NCI-H2227 (cell line): ENCODE measurements around the gene SLC6A2.
"Not testable (repeated sequence)": the region's sequence is repeated elsewhere in the genome, so short reads cannot be mapped to it uniquely, and the experiment has no call there.

ENCODE experiments used
- DNase-seq: peaks from one replicate; lab custom pipeline; 2025; ENCODE audit not compliant: unreplicated experiment; lab: John Stamatoyannopoulos, UW

Gene SLC6A2

DNA sequence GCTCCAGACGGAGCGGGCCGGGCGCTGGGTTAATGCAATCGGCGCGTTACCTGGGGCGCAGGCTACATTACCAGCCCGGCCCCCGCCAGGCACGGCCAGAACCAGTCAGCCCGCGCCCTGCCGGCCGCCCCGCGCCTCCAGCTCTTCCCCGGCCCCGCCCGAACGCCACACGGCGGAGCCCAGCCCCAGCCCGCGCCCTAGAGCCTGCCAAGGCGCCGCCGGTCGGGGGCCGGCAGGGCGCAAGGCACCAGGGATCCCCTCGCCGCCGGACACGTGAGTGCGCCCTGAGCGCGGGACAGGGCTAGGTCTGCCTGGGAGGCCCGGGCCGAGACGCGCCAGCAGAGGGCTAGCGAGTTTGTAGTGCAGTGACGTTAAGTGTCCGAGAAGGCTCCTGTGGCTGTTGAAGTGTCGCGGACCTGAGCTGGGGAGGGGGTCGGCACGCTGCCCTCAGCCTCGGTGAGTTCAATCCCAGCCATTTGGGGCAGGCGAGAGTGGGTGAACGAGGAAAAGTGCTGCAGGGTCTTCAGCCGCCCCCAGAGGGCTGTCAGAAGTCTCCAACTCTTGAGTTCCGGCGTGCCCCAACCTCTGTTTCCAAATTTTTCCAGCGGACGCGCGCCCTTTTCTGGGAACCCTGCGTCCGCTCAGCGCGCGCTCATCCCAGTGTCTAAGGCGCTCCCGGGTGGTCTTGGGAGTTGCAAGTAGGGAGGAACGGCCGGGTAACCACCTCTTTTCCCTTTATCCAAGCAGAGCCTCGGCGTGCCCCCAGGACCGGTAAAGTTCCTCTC lies at the start of gene SLC6A2:
SLC6A2 (plus strand) TSS at position 92 of the 785 bp plus-strand sequence. CDS start 707 bp downstream, outside the sequence.
- no peak for DNase-seq

- no peak for DNase-seq
These were observed 42.0 kb upstream of the SLC6A2 start for GRCh38 chr16:55613613-55614335.

GRCh38 chr16:55615071-55615470 lies 40.7 kb upstream of the SLC6A2 start:
- DNase-seq: no peak

- DNase-seq: not testable (repeated sequence)
These were observed 40.1 kb upstream of the SLC6A2 start for GRCh38 chr16:55615670-55616069.

GRCh38 chr16:55621771-55622170 lies 34.0 kb upstream of the SLC6A2 start:
- DNase-seq: no peak

- no peak for DNase-seq
These were observed 33.5 kb upstream of the SLC6A2 start for GRCh38 chr16:55622272-55622671.

GRCh38 chr16:55622930-55623561 lies 32.7 kb upstream of the SLC6A2 start:
- DNase-seq: no peak

DNA sequence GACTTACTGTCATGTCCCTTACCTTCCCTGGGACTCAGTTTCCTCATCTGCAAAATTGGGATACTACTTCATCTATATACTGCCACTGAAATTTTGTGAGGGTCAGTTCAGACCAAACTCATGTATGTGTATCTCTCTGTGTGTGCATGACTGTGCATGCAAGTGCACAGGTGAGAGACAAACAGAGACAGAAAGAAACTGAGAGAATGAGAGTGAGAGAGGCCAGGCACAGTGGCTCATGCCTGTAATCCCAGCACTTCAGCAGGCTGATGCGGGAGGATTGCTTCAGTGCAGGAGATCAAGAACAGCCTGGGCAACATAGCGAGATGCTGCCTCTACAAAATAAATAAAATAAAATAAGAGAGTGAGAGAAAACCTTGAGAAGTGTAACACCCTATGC lies 32.1 kb upstream of the SLC6A2 start:
- no peak for DNase-seq

GRCh38 chr16:55624696-55625095 lies 31.1 kb upstream of the SLC6A2 start:
- no peak for DNase-seq

GRCh38 chr16:55625843-55626242 lies 29.9 kb upstream of the SLC6A2 start:
- DNase-seq: no peak

- DNase-seq: no peak
These were observed 27.4 kb upstream of the SLC6A2 start for GRCh38 chr16:55628306-55628968.

GRCh38 chr16:55630774-55631173 lies 25.0 kb upstream of the SLC6A2 start:
- no peak for DNase-seq

DNA sequence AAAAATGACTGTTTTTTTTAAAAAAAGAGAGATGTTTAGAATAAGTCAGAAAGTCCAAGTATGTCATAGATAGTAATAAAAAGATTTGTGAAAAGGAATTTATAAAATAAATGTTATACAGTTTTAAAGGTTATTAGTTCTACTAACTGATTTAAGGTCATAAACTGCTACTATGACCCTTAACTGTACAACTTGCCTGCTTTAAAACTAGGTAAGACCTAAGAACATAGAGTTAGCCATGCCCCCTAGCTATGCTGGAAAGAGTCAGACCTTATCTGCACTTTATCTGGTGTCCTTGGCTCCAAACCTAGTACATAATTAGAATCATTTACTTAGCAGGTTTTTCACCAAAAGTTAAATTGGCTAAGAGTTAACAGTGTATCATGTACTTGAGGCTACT lies 23.5 kb upstream of the SLC6A2 start:
- DNase-seq: no peak

GRCh38 chr16:55634193-55634592 lies 21.6 kb upstream of the SLC6A2 start:
- DNase-seq: no peak

DNA sequence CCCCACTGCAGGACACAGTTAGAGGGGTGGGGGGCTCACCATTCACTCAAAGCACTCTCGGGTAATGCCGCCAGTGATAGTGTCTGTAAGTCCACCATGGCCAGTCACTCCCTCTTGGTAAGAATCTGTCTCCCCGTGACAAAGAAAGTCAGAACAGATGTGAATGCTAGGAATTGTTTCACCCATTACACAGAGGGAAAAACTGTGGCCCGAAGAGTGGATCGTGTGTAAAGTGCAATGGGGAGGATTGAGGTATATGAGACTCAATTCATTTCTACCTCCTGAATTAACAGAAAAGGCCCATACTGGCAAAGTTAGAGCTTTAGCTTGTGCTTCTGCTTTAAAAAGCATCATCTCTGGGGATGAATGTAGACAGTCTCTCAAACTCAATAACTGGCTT lies 17.5 kb upstream of the SLC6A2 start:
- DNase-seq: no peak

DNA sequence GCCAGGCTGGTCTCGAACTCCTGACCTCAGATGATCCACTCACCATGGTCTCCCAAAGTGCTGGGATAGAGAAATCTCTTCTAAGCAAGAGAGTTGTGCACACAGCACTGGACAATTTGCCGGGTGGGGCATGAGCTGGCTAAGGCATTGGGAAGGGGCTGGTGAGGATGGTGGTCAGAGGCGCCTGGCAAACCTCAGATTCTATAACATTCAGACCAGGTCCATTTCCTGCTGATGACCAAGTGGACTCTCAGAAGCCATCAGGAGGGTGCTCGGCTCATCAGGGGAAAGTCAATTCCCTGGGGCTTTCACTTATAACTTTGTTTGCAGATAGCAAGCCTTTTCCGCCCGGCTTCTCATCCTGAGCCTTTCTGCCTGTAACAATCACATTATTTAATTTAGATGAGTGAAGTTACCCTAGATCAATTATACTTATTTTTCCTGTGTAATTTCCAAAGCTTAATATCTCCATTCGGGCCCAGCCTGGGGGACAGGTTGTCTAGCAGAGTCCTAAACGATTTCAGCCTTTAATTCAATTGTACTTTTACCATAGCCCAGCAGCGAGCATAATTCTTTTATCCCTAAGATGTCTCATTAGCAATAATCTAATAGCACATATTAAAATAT lies 15.0 kb upstream of the SLC6A2 start:
- no peak for DNase-seq

DNA sequence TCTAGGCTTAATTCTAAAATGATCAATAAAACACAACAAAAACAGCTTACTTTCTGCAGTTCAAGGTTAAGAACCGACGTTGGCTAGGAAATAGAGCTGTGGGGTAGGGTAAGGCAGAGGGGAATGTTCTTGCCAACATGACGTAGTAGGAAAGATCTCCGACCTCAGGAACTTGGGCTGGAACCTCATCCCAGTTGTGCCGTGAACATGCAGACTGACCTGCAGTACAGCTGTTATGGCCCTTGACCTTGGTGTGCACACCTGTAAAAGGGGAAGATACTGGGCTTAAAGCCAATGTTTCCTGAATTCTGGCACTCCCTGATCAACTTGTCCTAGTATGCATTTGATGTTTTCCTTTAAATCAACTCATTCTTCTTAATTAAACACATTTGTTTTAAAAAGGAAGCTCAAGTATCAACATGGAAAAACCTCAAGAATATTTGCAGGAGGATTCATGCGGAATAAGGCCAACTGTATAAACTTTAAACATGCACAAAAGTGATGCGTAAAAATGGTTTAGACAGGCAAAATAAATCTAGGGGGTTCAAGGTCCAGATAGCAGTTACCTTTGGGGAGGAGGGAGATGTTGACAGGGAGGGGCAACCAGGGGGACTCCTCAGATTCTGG lies 14.2 kb upstream of the SLC6A2 start:
- DNase-seq: no peak

DNA sequence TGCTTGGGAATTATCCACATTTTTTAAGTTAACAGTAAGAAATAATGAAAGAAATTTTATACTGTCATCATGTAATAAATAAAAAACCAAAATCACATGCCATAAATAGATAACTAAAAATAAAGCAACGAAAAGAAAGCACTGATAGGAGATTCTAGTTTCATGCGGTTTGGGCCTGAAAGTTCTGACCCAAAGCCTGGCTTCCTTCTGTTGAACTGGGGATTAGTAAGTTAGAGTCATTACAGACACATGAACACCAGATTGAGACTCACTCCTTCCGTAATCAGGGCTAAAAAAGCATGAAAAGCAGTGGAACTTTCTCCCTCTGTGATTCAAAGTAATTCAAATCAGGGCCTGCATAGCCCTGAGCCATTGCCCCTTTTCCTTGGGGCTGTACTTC lies 13.2 kb upstream of the SLC6A2 start:
- DNase-seq: no peak

DNA sequence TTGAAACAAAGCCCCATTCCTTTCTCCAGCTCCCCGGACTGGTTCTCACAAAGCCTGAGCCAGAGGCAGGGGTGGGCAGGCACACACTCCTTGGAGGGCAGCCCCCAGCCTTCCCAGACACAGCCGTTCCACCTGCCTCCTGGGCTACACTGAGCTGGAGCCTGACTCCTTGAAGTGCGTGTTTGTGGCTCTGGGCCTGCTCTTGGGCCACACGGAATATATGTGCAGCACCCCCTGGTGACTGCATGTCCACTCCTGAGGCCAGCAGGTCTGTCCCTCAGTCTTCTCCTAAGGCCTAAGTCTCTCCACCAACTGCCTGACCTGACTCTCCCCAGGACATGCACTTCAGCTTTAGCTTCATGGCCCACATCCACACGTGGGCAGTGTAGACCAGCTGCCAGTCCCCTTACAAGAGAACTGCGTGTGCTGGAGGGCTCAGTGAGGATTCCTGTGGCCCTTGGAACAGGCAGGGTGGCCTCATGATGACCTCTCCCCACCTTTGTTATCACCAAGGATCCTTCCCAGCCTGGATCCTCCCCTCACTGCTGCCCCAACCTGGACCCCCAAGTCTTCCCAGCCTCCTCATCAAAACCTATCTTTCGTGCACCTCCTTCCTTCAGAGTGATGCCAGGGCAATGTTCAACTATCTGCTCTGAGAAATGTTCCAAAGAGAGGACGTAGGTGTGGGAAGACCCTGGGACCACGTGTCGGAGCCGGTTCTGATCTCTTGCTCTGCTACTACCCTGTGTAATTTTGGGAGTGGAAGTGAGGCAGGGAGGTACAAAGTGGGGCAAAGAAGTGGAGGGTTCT lies 12.4 kb upstream of the SLC6A2 start:
- no peak for DNase-seq

- no peak for DNase-seq
These were observed 9.8 kb upstream of the SLC6A2 start for GRCh38 chr16:55645986-55646385.
